CD8-positive, alpha-beta memory T cell (primary cell): ENCODE data around the gene SPHK2. TPM values are rescaled to one million over a fixed set of nuclear protein-coding genes. Genes with fewer than 3 reads are reported as not detected.

ENCODE experiments used
- CTCF ChIA-PET: fragments of 350-600 bp; sonication (Branson Sonifier 250); formaldehyde crosslinking; loops from one replicate; lab custom pipeline; 2021; ENCODE audit warnings: antibody characterized with exemption; lab: Charles Lee
- POLR2A ChIA-PET: fragments of 350-600 bp; sonication (Branson Sonifier 250); formaldehyde crosslinking; loops from one replicate; lab custom pipeline; 2021; ENCODE audit warnings: antibody characterized with exemption; lab: Charles Lee
- DNase-seq, 5 donors: peaks; one replicate each; pipeline versions ENCODE4 v3.0.0 to v3.0.0-alpha.2; 2020 to 2022; ENCODE audit warnings: mixed read lengths in 1 of 5
- H3K27ac ChIP-seq: one replicate; pipeline ENCODE4 v1.7.0; 2013; ENCODE audit warnings: low read depth, mild to moderate bottlenecking, low read length, moderate library complexity
- H3K27me3 ChIP-seq: 2 replicates; pipeline ENCODE4 v1.7.0; 2013; ENCODE audit warnings: low read length, mild to moderate bottlenecking; ENCODE audit not compliant: insufficient read depth, poor library complexity, severe bottlenecking
- H3K36me3 ChIP-seq: 2 replicates; pipeline ENCODE4 v1.7.0; 2013; ENCODE audit warnings: mild to moderate bottlenecking, low read length, moderate library complexity; ENCODE audit not compliant: insufficient read depth
- H3K4me1 ChIP-seq: 2 replicates; pipeline ENCODE4 v1.7.0; 2013; ENCODE audit warnings: mild to moderate bottlenecking, low read length, moderate library complexity; ENCODE audit not compliant: insufficient read depth
- H3K4me3 ChIP-seq: 2 replicates; pipeline ENCODE4 v1.7.0; 2013; ENCODE audit warnings: mild to moderate bottlenecking, low read length
- H3K9me3 ChIP-seq: 2 replicates; pipeline ENCODE4 v1.7.0; 2013; ENCODE audit warnings: mild to moderate bottlenecking, low read length
- H3K27ac Mint-ChIP-seq, 8 donors: one replicate each; pipeline ENCODE4 v1.8.0; 2020 to 2021; ENCODE audit warnings: mixed read lengths in 8 of 8, mild to moderate bottlenecking in 6 of 8, inconsistent platforms in 3 of 8, moderate library complexity in 3 of 8
- H3K27me3 Mint-ChIP-seq, 2 donors: one replicate each; pipeline ENCODE4 v1.8.0; 2020 to 2021; ENCODE audit warnings: mixed read lengths in 2 of 2, mild to moderate bottlenecking in 1 of 2, moderate library complexity in 1 of 2
- H3K36me3 Mint-ChIP-seq, 3 donors: one replicate each; pipeline ENCODE4 v1.8.0; 2020 to 2021; ENCODE audit warnings: mixed read lengths in 3 of 3, inconsistent platforms in 1 of 3, mild to moderate bottlenecking in 1 of 3
- H3K4me1 Mint-ChIP-seq, 3 donors: one replicate each; pipeline ENCODE4 v1.8.0; 2020 to 2021; ENCODE audit warnings: mixed read lengths in 3 of 3, inconsistent platforms in 1 of 3, mild to moderate bottlenecking in 1 of 3
- H3K4me3 Mint-ChIP-seq, 7 donors: one replicate each; pipeline ENCODE4 v1.8.0; 2020 to 2021; ENCODE audit warnings: mixed read lengths in 7 of 7, mild to moderate bottlenecking in 6 of 7, moderate library complexity in 4 of 7, inconsistent platforms in 2 of 7
- H3K9me3 Mint-ChIP-seq, 5 donors: one replicate each; pipeline ENCODE4 v1.8.0; 2020 to 2022; ENCODE audit warnings: mixed read lengths in 5 of 5, mild to moderate bottlenecking in 3 of 5, moderate library complexity in 2 of 5, inconsistent platforms in 1 of 5
- polyA plus RNA-seq: library from polyadenylated mRNA; unstranded; fragments of 300-500 nt; fragmentation: Illumina TruSeq; gene quantifications from one replicate; pipeline ENCODE4 v1.2.3, GENCODE V29; 2021
- total RNA-seq, 2 experiments: library from RNA; stranded (reverse); gene quantifications; one replicate each; pipeline ENCODE4 v1.2.3, GENCODE V29; 2021

The SPHK2 gene
- total and polyA plus RNA-seq, 3 experiments from 2014 or later = 10.2 to 38.5 (median 37.5) TPM

DNA sequence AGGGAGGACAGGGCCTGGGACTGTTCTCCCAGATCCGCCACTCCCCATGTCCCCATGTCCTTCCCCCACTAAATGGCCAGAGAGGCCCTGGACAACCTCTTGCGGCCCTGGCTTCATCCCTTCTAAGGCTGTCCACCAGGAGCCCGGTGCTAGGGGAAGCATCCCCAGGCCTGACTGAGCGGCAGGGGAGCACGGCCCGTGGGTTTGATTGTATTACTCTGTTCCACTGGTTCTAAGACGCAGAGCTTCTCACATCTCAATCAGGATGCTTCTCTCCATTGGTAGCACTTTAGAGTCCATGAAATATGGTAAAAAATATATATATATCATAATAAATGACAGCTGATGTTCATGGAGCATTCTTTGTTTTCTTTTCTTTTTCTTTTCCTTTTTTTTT lies 11.9 kb upstream of the SPHK2 start:
- Mint-ChIP-seq H3K4me3 (no peak overlapping the region), H3K9me3 (no peaks in the 10 kb centered on the region), H3K27ac (no peak overlapping the region), H3K27me3 (no peaks in the 10 kb centered on the region), H3K4me1 (peaks cover 4 to 6% (median 5%) of the 10 kb centered on the region in 3 donors), H3K36me3 (no peaks in the 10 kb centered on the region)
- H3K4me3 ChIP-seq = no peak overlapping the region
- CTCF ChIA-PET = interaction anchor here (0.8 to 2.0 kb wide), 4 partner anchors 12 to 30 kb away, joined by 3 to 6 read pairs (median 4); partner anchors contain the start of genes RPL18 and SPHK2
- no peaks in the 10 kb centered on the region for H3K27me3 ChIP-seq
- no peaks in the 10 kb centered on the region for H3K36me3 ChIP-seq
- DNase-seq = no peak
- H3K27ac ChIP-seq = no peak overlapping the region
- peaks cover 7% of the 10 kb centered on the region for H3K4me1 ChIP-seq
- no peaks in the 10 kb centered on the region for H3K9me3 ChIP-seq
- POLR2A ChIA-PET = no interaction called here

DNA sequence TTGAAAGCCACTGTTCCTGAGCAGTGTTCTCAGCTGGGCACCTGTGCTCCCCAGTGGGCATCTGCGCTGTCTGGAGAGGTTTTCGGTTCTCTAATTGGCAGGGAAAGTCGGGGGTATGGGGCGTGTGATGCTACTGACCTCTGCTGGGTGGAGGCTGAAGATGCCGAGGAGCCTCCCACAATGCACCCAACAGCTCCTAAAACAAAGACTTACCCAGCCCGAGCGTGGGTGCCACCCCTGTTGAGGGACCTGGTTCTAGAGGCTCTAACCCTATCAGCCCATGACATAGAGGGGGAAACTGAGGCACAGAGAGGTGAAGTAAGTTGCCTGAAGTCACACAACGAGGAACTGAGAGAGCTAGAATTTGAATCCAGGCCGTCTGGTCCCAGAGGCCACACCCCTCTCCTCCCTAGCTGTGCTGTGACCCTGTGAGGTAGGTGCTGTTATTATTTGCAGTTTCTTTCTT lies 10.5 kb upstream of the SPHK2 start:
- Mint-ChIP-seq H3K36me3 (peaks cover 0 to 2% (median 0%) of the 10 kb centered on the region in 3 donors), H3K27me3 (no peaks in the 10 kb centered on the region), H3K9me3 (no peaks in the 10 kb centered on the region), H3K4me1 (peaks cover 4 to 6% (median 5%) of the 10 kb centered on the region in 3 donors), H3K27ac (peak overlapping the region in 5 of 8 donors; percentile 50 to 74 (median 51)), H3K4me3 (peak overlapping the region in 2 of 7 donors; percentile 44 to 48)
- CTCF ChIA-PET = interaction anchor here (0.6 to 3.4 kb wide), 12 partner anchors 9 to 357 kb away, joined by 3 to 22 read pairs (median 5); partner anchors contain the start of genes DBP, RPL18 and SPHK2
- H3K27ac ChIP-seq = no peak overlapping the region
- peaks cover 7% of the 10 kb centered on the region for H3K4me1 ChIP-seq
- H3K36me3 ChIP-seq = no peaks in the 10 kb centered on the region
- H3K27me3 ChIP-seq = no peaks in the 10 kb centered on the region
- DNase-seq = peak in 2 of 5 donors; percentile 36 to 38
- no peak overlapping the region for H3K4me3 ChIP-seq
- no peaks in the 10 kb centered on the region for H3K9me3 ChIP-seq
- POLR2A ChIA-PET = interaction anchor here (0.6 to 0.8 kb wide), 3 partner anchors 11 to 103 kb away, joined by 3 to 4 read pairs (median 3); partner anchors contain the start of gene SPHK2

DNA sequence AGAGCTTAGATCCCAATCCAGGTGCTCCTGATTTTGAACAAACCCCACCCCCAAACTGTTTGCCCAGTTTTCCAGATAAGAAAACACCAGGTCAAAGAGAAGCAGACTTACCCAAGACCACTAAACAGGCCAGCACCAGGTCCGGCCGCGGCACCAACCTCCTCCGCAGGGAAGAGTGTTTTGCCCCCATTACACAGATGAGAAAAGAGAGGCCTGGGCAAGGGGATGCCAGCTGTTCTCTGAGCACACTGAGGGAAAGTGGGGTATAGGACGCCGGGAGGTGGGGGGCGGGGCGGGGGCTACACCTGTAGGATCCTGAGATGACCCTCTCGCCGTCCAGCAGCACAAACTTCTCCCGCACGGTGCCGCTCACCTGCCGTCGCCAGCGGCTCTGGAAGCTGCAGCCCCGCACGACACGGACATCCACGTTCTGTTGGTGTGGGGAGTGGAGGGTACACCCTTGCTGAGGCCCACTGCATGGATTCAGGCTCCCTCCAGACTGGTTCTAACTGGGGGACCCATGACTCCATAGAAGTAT lies 9.7 kb upstream of the SPHK2 start:
- Mint-ChIP-seq H3K27ac (no peak overlapping the region), H3K4me3 (no peak overlapping the region), H3K27me3 (no peaks in the 10 kb centered on the region), H3K36me3 (peaks cover 0 to 6% (median 2%) of the 10 kb centered on the region in 3 donors), H3K9me3 (no peaks in the 10 kb centered on the region), H3K4me1 (peaks cover 4 to 6% (median 5%) of the 10 kb centered on the region in 3 donors)
- CTCF ChIA-PET = interaction anchor here (0.6 to 3.4 kb wide), 10 partner anchors 9 to 273 kb away, joined by 3 to 22 read pairs (median 5); partner anchors contain the start of genes DBP, RPL18 and SPHK2
- POLR2A ChIA-PET = interaction anchor here (0.6 kb wide), 2 partner anchors 12 to 107 kb away, joined by 3 to 8 read pairs; no protein-coding TSS in a partner anchor
- Histone ChIP-seq H3K9me3 (no peaks in the 10 kb centered on the region), H3K36me3 (no peaks in the 10 kb centered on the region), H3K4me1 (peaks cover 7% of the 10 kb centered on the region), H3K27me3 (no peaks in the 10 kb centered on the region), H3K27ac (no peak overlapping the region), H3K4me3 (no peak overlapping the region)
- no peak for DNase-seq

DNA sequence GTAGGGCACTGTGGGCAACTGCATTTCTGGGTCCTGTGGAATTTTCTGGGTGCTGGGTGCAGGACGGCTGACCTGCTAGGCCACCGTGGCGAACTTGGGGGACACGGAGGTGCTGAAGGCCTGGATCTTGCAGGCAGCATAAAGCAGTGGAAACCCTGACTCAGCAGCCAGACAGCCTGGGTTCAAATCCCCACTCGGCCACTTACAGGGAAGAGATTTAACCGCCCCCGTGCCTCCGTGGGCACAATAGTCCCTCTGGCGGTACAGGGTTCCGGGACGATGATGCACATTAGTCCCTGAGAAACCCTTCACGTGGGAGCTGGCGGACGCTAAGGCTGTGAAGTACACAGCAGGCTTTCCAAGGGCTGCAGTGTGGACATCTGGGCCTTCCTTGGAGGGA lies 7.4 kb upstream of the SPHK2 start:
- no peaks in the 10 kb centered on the region for H3K9me3 ChIP-seq

DNA sequence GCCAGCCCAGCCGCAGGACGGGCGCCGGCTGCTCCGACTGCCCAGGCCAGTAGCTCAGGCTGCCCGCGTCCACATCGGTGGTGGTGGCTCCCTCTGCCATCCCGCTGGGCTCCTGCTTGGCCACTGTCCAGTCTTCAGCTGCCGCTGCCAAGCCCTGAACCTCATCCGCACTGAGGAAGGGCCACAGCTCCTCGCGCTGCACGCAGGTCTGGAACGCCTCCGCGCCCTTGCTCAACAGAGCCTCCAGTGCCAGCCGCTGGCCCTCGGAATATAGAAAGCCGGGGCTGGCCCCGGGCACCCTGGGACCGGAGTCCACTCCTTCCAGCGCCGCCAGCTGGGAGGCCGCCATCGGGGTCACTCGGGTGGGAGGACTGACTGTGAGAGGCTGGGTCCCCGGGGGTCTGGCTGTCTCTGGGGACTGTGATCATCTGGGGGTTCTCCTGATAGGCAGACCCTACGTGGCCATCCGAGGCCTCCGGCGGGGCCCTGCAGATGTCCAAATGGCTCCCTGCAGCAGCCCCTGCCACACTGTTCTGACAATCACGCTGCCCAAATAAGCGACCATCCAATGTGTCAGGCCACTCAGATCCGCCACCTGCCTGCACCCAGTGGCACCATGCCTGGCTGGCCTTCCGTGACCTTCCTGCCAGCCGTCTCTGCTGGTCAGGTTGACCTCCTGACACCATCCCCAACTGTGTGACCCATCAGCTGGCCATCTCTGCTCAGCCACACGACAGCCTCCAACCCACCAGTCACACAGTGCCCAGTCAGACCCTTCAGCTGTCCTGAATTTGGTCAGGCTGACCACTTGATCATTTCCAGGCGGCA lies 6.1 kb upstream of the SPHK2 start:
- Histone ChIP-seq H3K36me3 (peaks cover 24% of the 10 kb centered on the region), H3K9me3 (no peaks in the 10 kb centered on the region), H3K27ac (no peak overlapping the region), H3K4me1 (peaks cover 28% of the 10 kb centered on the region), H3K4me3 (no peak overlapping the region), H3K27me3 (no peaks in the 10 kb centered on the region)
- POLR2A ChIA-PET = no interaction called here
- no peaks in the 10 kb centered on the region for H3K9me3 Mint-ChIP-seq
- peaks cover 25 to 36% (median 28%) of the 10 kb centered on the region in 3 donors for H3K4me1 Mint-ChIP-seq
- peak overlapping the region in 2 of 8 donors; percentile 51 to 63 for H3K27ac Mint-ChIP-seq
- H3K27me3 Mint-ChIP-seq = no peaks in the 10 kb centered on the region
- H3K4me3 Mint-ChIP-seq = no peak overlapping the region
- no peak for DNase-seq
- H3K36me3 Mint-ChIP-seq = peaks cover 0 to 37% (median 6%) of the 10 kb centered on the region in 3 donors
- CTCF ChIA-PET = interaction anchor here (1.2 kb wide), 1 partner anchor 28 kb away, joined by 3 read pairs; no protein-coding TSS in a partner anchor

More for the DNA sequence above, 7.4 kb upstream of the SPHK2 start:
- Histone ChIP-seq H3K4me3 (no peak overlapping the region), H3K4me1 (peaks cover 15% of the 10 kb centered on the region), H3K27me3 (no peaks in the 10 kb centered on the region), H3K27ac (no peak overlapping the region), H3K36me3 (peaks cover 17% of the 10 kb centered on the region)
- CTCF ChIA-PET = no interaction called here
- Mint-ChIP-seq H3K4me1 (peaks cover 11 to 23% (median 14%) of the 10 kb centered on the region in 3 donors), H3K27me3 (no peaks in the 10 kb centered on the region), H3K27ac (peak overlapping the region in 1 of 8 donors; percentile 51), H3K4me3 (peak overlapping the region in 1 of 7 donors; percentile 65), H3K36me3 (peaks cover 0 to 26% (median 6%) of the 10 kb centered on the region in 3 donors), H3K9me3 (no peaks in the 10 kb centered on the region)
- POLR2A ChIA-PET = interaction anchor here (1.0 kb wide), 1 partner anchor 16 kb away, joined by 5 read pairs; no protein-coding TSS in a partner anchor
- DNase-seq = no peak

DNA sequence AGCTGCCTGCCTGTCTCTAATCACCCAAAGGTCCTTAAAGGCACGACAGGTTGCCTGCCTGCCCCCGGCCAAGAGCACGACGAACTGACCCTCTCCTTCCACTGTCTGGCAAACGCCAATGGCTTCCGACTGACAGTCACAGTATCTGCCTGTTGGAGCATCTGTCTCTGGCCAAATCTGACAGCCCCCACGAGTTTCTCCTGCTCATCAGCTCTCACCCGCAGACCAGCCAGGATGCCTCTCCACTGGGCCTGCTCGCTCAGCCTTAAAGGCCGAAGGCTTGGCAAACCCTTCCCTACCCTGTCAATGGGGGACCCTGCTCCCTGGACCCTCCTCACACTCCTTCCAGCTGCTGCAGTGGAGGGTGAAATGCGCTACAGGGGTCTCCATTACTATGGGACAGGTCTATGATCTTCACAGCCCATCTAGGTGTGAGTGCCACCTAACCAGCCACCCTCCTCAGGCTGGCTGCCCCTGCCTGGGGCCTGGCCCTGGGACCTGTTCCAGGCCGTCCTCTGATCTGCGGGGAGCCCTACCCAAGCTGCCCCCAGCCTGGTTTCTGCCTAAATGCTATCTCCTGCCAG lies 5.4 kb upstream of the SPHK2 start:
- no peak overlapping the region for H3K27ac ChIP-seq
- ChIA-PET CTCF (interaction anchor here (1.2 kb wide), 1 partner anchor 29 kb away, joined by 3 read pairs; no protein-coding TSS in a partner anchor), POLR2A (interaction anchor here (1.0 kb wide), 1 partner anchor 10 kb away, joined by 4 read pairs; no protein-coding TSS in a partner anchor)
- DNase-seq = no peak
- peaks cover 26 to 39% (median 30%) of the 10 kb centered on the region in 3 donors for H3K4me1 Mint-ChIP-seq
- H3K36me3 ChIP-seq = peaks cover 24% of the 10 kb centered on the region
- no peaks in the 10 kb centered on the region for H3K27me3 ChIP-seq
- H3K36me3 Mint-ChIP-seq = peaks cover 0 to 44% (median 6%) of the 10 kb centered on the region in 3 donors
- no peaks in the 10 kb centered on the region for H3K9me3 Mint-ChIP-seq
- H3K27me3 Mint-ChIP-seq = no peaks in the 10 kb centered on the region
- no peak overlapping the region for H3K4me3 ChIP-seq
- H3K4me1 ChIP-seq = peaks cover 25% of the 10 kb centered on the region
- H3K4me3 Mint-ChIP-seq = peak overlapping the region in 1 of 7 donors; percentile 65
- H3K9me3 ChIP-seq = no peaks in the 10 kb centered on the region
- H3K27ac Mint-ChIP-seq = peak overlapping the region in 4 of 8 donors; percentile 51 to 97 (median 69)

DNA sequence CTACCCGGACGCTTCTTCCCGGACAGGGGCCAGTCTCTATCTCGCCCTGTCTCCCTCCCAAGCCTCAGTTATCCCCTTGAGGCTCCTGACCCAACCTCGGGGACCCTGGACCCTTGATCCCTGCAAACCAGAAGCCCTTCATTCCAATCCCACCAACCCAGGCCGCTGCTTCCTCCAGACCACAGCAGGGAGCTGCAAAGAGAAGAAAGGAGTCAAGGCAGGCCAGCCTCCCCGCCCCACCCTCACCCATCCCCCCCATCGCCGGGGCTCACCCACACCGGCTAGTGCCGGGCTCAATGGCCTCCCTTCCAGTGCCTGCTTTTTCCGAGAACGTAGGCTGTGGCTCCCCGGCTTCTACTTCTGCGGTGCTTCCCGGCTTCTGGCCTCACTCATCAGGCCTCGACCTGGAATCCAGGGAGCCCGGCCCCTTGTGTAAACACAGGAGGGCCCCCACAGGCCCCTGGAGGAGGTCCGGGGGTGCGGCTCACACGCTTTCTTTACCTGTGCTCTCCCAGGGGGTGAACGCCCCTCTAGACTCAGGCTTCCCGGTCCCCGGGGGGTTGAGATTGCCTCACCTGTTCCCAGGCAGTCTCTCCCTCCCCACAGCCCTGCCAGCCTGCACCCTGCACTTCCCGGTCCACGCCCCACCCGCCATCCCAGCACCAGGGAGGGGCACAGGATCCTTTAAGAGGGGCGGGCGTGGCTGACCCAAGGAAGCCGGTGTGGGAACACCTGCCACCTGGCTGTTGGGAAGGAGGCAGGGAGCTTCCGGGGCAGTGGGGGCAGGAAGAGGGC lies 4.7 kb upstream of the SPHK2 start, which contains the start of gene FAM83E:
FAM83E (minus strand) TSS at position 641 of the 795 bp plus-strand sequence. CDS start 1,704 bp downstream, outside the sequence.
- Histone ChIP-seq H3K4me3 (no peak within 1 kb of the TSS), H3K27me3 (no peaks in the 10 kb centered on the region), H3K4me1 (peaks cover 26% of the 10 kb centered on the region), H3K9me3 (no peaks in the 10 kb centered on the region), H3K27ac (no peak within 1 kb of the TSS), H3K36me3 (peaks cover 24% of the 10 kb centered on the region)
- Mint-ChIP-seq H3K9me3 (peaks cover 0 to 2% (median 0%) of the 10 kb centered on the region in 5 donors), H3K27me3 (peaks cover 0 to 3% of the 10 kb centered on the region in 2 donors), H3K36me3 (peaks cover 0 to 51% (median 6%) of the 10 kb centered on the region in 3 donors), H3K27ac (peak within 1 kb of the TSS in 5 of 8 donors; percentile 45 to 97 (median 63)), H3K4me1 (peaks cover 29 to 44% (median 34%) of the 10 kb centered on the region in 3 donors), H3K4me3 (peak within 1 kb of the TSS in 3 of 7 donors; percentile 26 to 94 (median 39))
- CTCF ChIA-PET = interaction anchor here (1.2 kb wide), 2 partner anchors 30 to 379 kb away, joined by 3 read pairs; partner anchors contain the start of genes GYS1 and RUVBL2
- POLR2A ChIA-PET = interaction anchor here (1.0 kb wide), 1 partner anchor 10 kb away, joined by 4 read pairs; no protein-coding TSS in a partner anchor
- no peak for DNase-seq
